HG03025 (cell line): Measurements from ENCODE around the gene TAS2R7.
"Not testable (repeated sequence)": the region's sequence is repeated elsewhere in the genome, so short reads cannot be mapped to it uniquely, and the experiment has no call there.

Experiments used
- ATAC-seq: cut with Tn5 transposase; IDR thresholded peaks from one replicate; pipeline ENCODE4 v1.9.1; 2021; ENCODE audit warnings: mild to moderate bottlenecking, moderate library complexity; ENCODE audit not compliant: unreplicated experiment, low FRiP score

The TAS2R7 gene

GRCh38 chr12:10802587-10802986, at the start of gene TAS2R7:
TSS of gene TAS2R7 (minus strand) at chr12:10802627. CDS start at chr12:10802570, 57 bp downstream.
- no peak for ATAC-seq

DNA sequence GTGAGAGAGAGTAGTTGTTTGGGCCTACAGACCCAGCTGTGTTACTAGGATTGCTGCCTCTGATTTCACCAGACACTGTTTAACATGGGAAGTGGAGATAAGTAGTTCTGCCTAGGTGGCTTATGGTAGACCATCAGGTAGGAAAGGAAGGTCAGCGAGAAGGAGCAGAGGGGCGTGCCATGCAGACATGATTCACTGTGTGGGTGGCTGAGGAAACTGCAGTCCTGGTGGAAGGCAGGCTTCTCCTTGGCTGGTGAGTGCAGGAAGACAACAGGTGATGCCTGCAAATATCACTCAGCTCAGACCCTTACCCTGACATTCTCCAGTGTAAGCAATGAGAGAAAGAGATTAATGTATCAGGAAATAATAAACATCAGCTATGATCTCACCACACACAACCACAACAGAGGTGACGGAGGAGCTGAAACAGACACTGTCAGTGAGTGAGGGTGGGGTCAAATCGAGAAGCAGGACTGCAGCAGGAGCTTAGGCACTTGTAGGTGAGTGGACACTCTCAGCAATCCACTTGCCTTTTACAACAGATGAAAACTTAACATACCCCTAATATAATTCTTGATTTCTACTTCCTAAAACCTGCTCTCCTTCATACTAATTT, 48.9 kb upstream of the TAS2R7 start:
- ATAC-seq: no peak

DNA sequence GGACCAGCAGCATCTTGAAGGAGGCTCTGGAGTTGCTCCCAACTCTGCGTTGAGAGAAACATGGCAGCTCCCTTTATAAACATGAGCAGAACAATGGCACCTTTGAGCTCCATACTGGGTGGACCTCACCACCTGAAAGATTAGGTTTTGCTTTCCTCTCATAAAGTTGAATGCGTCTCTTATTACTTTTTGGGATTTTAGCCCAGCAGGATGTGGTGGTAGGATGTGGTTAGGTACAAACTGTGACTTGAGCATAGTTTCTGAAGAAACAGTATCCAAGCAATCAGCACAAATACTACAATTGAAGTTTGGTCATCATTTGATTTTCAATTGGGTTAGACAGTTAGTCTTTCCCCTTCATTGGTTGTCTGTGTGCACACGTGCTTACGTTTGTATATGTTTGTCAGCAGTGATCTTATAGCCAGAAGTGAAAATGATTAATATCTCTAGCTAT, 47.0 kb upstream of the TAS2R7 start, which contains the start of gene PRR4:
Gene PRR4 (minus strand): TSS at position 51 of the 454 bp plus-strand sequence. CDS start 38 bp downstream, at position 13.
- ATAC-seq: no peak

DNA sequence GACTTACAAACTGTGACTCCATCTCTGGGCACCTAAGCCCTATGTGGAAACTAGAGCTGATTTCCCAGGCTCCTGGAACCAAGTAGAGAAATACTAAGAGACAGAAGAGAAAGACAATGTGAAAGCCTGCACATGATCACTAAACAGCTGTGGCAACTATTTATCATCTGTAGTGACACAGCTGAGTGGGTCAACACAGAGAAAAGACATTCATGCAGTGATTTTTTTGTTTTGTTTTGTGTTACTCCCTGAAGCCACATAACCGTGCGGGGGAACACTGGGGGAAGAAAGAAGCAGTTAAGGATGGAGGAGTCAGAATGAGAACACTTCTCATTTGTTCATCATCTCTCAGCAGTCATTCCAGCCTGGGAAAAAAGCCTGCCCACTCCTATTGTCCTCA, 45.3 kb upstream of the TAS2R7 start:
- ATAC-seq: no peak

DNA sequence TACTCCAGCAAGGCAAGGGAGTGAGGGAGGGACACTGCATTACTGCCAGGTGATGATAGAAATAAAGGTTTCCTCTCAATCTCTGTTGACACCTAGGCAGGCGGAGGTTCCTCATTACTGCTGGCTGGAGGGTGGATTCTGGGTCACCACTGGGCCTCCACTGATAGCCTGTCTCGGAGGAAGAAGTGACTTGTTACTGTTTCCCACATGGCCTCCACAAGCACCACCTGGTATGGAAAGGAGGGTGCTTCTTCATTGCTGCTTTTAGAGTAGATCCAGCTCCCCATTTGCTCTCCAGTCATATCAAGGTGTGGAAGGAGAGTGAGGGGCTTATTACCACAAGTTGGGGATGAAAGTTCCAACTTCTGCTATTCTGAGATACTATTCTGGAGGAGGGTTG, 40.4 kb upstream of the TAS2R7 start:
- ATAC-seq: no peak

- ATAC-seq: no peak
These were observed 36.0 kb upstream of the TAS2R7 start for GRCh38 chr12:10838461-10838860.

DNA sequence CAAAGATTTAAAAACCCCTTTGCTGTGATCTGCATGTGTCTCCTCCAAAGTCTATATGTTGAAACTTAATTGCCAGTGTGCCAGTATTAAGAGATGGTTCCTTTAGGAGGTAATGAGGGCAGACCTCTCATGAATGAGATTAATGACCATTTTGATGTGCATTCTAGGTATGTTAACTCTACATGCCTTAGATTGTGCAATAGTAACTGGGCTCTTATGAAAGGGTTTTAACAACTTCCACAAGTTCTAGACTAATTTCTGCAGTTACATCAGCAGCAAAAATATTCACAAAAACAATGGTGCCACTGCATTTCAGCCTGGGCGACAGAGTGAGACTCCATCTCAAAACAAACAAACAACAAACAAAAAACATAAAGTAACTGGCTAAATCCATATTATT, 27.6 kb upstream of the TAS2R7 start:
- ATAC-seq: no peak

GRCh38 chr12:10826258-10826657, 23.8 kb upstream of the TAS2R7 start, which contains the start of gene TAS2R10:
TSS of gene TAS2R10 (minus strand) at chr12:10826358. CDS start at chr12:10826269, 89 bp downstream.
- no peak for ATAC-seq

- ATAC-seq: no peak
These were observed 22.5 kb upstream of the TAS2R7 start for GRCh38 chr12:10824957-10825356.

DNA sequence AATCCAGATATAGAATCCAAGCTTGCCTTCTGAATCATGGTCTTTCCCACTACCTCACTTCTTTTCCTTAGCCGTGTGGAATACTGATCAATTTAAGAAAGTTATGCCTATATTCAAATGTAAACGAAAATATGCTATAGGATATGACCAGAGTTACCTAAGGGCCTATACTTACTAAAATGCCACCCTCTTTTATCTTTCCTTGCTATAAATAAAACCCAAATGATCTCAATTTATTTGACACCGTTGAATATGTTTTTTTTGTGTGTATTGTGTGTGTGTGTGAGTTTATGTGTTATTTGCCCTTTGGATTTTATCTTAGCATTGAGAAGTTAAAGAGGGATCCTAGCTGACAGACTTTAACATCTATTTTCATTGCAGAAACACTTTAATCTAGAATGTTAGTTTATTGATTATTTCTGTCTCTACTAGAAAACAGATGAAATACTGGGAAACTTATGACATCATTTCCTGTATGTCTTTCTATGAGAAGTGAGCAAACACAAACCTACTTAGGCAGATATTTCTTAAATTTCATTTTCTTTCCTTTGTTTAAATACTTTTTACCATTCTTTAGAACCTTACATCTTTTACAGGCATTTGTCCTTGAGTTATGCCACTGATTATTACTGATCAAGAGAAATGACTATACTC, 9.6 kb upstream of the TAS2R7 start:
- no peak for ATAC-seq

DNA sequence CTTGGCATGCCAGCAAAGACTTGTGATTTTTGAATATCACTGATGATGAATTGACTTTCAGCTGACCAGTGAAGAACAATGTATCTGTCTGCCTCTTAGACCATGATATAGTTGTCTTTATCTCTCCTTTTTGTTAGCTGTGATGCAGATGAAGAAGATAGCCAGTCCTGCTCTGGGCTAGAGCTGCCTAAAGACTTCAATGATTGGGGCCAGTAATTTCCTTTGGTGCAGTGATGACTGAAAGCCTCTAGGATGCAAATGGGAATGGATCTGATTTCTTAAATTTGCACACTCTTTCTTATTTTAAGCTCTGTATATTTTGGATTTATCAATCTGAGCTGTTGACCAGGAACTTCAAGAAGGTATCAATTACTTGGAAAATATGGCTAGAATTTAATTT, 7.6 kb upstream of the TAS2R7 start, which contains the start of gene TAS2R9:
Gene TAS2R9 (minus strand): TSS at position 101 of the 400 bp plus-strand sequence. CDS start 93 bp downstream, at position 8.
- ATAC-seq: no peak

DNA sequence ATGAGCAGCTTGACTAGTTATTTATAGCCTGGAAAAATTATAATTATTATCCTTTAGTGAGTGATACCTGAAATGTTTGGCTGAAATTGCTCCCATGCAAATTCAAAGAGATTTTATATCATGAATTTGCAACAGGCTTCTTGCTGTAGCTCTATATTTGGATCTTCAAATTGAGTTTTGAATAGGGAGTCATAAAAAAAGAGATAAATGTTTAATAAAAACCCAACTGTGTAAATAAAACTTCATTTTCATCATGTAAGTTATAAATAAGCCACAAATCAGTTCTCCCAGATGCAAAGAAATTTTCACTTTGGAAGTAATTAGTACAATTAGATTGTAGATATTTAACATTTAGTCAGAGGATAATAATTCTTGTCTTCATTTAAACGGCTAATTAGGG, 4.8 kb upstream of the TAS2R7 start, which contains the start of gene TAS2R8:
Gene TAS2R8 (minus strand): TSS at position 101 of the 400 bp plus-strand sequence. CDS start 306 bp downstream, outside the sequence.
- ATAC-seq: no peak

- ATAC-seq: no peak
These were observed 686 bp downstream of the TAS2R7 start for GRCh38 chr12:10801741-10802140.

GRCh38 chr12:10794222-10794621, 8.2 kb downstream of the TAS2R7 start:
- no peak for ATAC-seq

GRCh38 chr12:10791769-10792168, 10.7 kb downstream of the TAS2R7 start:
- ATAC-seq: not testable (repeated sequence)

- no peak for ATAC-seq
These were observed 19.2 kb downstream of the TAS2R7 start for GRCh38 chr12:10783252-10783651.

DNA sequence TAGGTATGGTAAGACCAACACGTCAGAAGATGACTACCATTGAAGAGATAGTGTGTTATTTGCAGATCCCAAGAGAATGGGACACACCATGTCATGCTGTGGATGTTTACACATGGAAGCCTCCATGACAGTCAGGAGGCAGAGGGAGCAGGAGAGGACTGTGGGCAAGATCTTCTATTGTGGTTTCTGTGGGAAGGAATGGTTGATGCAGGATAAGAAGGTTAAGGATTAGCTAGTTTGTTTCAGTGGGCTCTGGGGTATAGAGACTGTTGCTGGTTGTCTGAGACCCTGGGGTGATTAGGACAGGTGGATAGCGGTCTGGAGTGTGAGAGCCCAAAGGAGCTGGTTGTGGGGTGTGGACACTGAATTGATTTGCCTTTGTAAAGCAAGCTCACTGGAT, 23.3 kb downstream of the TAS2R7 start:
- ATAC-seq: no peak

GRCh38 chr12:10771132-10771733, 31.2 kb downstream of the TAS2R7 start:
- no peak for ATAC-seq

DNA sequence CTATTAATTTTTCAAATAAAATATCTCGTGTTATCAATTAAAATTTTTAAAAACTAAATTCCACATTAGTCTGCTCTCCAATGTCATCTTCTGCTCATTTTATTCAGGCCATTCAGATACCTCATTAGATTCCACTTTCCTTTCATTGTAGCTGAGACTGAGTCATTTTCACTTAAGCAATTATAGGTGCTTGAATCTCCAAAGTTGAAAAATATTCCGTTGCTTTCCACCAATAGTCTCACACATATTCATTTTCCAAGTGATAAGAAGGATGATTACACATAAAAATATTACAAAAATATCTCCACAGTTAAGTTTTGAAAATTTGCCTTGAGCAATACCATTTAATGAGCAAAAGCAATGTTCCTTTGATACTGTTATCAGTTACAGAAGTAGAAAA, 42.8 kb downstream of the TAS2R7 start:
- ATAC-seq: no peak

DNA sequence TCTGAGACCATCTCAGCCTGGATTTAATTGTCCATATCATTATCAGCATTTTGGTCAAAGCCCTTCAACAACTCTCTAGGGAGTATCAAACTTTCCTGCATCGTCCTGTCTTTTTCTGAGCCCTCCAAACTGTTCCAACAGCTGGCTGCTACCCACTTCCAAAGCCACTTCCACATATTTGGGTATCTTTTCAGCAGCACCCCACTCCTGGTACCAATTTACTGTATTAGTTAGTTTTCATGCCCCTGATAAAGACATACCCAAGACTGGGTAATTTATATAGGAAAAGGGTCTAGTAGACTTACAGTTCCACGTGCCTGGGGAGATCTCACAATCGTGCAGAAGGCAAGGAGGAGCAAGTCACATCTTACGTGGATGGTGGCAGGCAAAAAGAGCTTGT, 46.2 kb downstream of the TAS2R7 start:
- ATAC-seq: no peak

DNA sequence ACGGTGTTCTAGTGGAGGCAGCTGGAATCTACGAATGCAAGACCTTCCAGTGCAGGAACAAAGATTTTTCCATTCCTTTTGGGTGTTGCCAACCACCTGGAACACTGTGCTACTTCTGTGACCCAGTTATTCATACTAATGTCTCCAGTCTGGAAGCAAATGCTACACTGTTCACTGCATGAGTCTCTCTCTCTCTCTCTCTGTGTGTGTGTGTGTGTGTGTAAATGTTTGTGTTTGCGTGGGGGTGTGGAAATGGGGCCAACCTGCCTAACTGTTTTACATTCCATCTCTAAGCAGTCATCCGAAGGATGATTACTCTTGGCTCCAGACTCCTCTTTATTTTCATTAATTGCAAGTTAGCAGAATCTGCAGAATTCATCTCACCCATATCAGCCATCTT, 49.4 kb downstream of the TAS2R7 start:
- ATAC-seq: no peak
